Skeletal muscle satellite cell (primary cell): ENCODE results near the gene NUP205.

ENCODE experiments used
- H3K27me3 ChIP-seq: 2 replicates; pipeline ENCODE4 v1.7.0; 2013; ENCODE audit warnings: low read length; ENCODE audit not compliant: control insufficient read depth, insufficient read depth
- H3K36me3 ChIP-seq: 2 replicates; pipeline ENCODE4 v1.7.0; 2013; ENCODE audit warnings: mild to moderate bottlenecking, control low read depth, low read length; ENCODE audit not compliant: insufficient read depth
- H3K4me1 ChIP-seq: 2 replicates; pipeline ENCODE4 v1.7.0; 2013; ENCODE audit warnings: low read length; ENCODE audit not compliant: control insufficient read depth, insufficient read depth
- H3K4me2 ChIP-seq: 2 replicates; pipeline ENCODE4 v1.7.0; 2013; ENCODE audit warnings: mild to moderate bottlenecking, low read length
- H3K4me3 ChIP-seq: 2 replicates; pipeline ENCODE4 v1.7.0; 2013; ENCODE audit warnings: low read length
- H3K9ac ChIP-seq: 2 replicates; pipeline ENCODE4 v1.7.0; 2013; ENCODE audit warnings: mild to moderate bottlenecking, low read depth, low read length, moderate library complexity
- H3K9me3 ChIP-seq: replicated peaks from 2 replicates; pipeline ENCODE4 v1.7.0; 2013; ENCODE audit warnings: mild to moderate bottlenecking, control low read depth, low read length

Gene NUP205

GRCh38 chr7:135550196-135550595 is 7.5 kb upstream of the NUP205 start:
- no peak overlapping the region for H3K4me2 ChIP-seq
- H3K4me1 ChIP-seq: no peaks in the 10 kb centered on the region
- no peaks in the 10 kb centered on the region for H3K9me3 ChIP-seq
- H3K9ac ChIP-seq: no peak overlapping the region
- H3K27me3 ChIP-seq: peaks cover 11% of the 10 kb centered on the region
- H3K4me3 ChIP-seq: no peak overlapping the region
- no peaks in the 10 kb centered on the region for H3K36me3 ChIP-seq

- Histone ChIP-seq H3K9ac (no peak overlapping the region), H3K9me3 (no peaks in the 10 kb centered on the region), H3K4me2 (no peak overlapping the region), H3K36me3 (no peaks in the 10 kb centered on the region), H3K4me1 (no peaks in the 10 kb centered on the region), H3K4me3 (no peak overlapping the region), H3K27me3 (peaks cover 11% of the 10 kb centered on the region)
These were observed 5.6 kb upstream of the NUP205 start for GRCh38 chr7:135552148-135552547.

GRCh38 chr7:135553346-135553745 is 4.4 kb upstream of the NUP205 start:
- Histone ChIP-seq H3K9ac (no peak overlapping the region), H3K4me2 (no peak overlapping the region), H3K4me3 (no peak overlapping the region), H3K27me3 (peaks cover 11% of the 10 kb centered on the region), H3K9me3 (no peaks in the 10 kb centered on the region), H3K4me1 (no peaks in the 10 kb centered on the region), H3K36me3 (no peaks in the 10 kb centered on the region)

GRCh38 chr7:135558337-135558767 is 635 bp downstream of the NUP205 start:
- peak overlapping the region; percentile 83 for H3K4me3 ChIP-seq
- H3K9ac ChIP-seq: peak overlapping the region; percentile 90
- H3K4me1 ChIP-seq: peaks cover 4% of the 10 kb centered on the region

GRCh38 chr7:135558881-135559280 is 1.2 kb downstream of the NUP205 start:
- H3K4me2 ChIP-seq: peak overlapping the region; percentile 90
- H3K9ac ChIP-seq: peak overlapping the region; percentile 90
- peaks cover 4% of the 10 kb centered on the region for H3K4me1 ChIP-seq
- no peaks in the 10 kb centered on the region for H3K27me3 ChIP-seq
- H3K4me3 ChIP-seq: peak overlapping the region; percentile 83
- H3K36me3 ChIP-seq: no peaks in the 10 kb centered on the region
- no peaks in the 10 kb centered on the region for H3K9me3 ChIP-seq

More at GRCh38 chr7:135558337-135558767, 635 bp downstream of the NUP205 start:
- peak overlapping the region; percentile 90 for H3K4me2 ChIP-seq
- no peaks in the 10 kb centered on the region for H3K27me3 ChIP-seq
- no peaks in the 10 kb centered on the region for H3K9me3 ChIP-seq
- no peaks in the 10 kb centered on the region for H3K36me3 ChIP-seq

- no peak overlapping the region for H3K4me2 ChIP-seq
- H3K4me1 ChIP-seq: peaks cover 4% of the 10 kb centered on the region
- no peaks in the 10 kb centered on the region for H3K9me3 ChIP-seq
- H3K4me3 ChIP-seq: no peak overlapping the region
- no peaks in the 10 kb centered on the region for H3K36me3 ChIP-seq
- no peak overlapping the region for H3K9ac ChIP-seq
- no peaks in the 10 kb centered on the region for H3K27me3 ChIP-seq
These were observed 2.9 kb downstream of the NUP205 start for GRCh38 chr7:135560631-135561030.

GRCh38 chr7:135562720-135563119 is 5.0 kb downstream of the NUP205 start:
- no peaks in the 10 kb centered on the region for H3K27me3 ChIP-seq
- H3K4me3 ChIP-seq: no peak overlapping the region
- no peak overlapping the region for H3K4me2 ChIP-seq
- peaks cover 4% of the 10 kb centered on the region for H3K4me1 ChIP-seq
- no peaks in the 10 kb centered on the region for H3K9me3 ChIP-seq
- no peak overlapping the region for H3K9ac ChIP-seq
- H3K36me3 ChIP-seq: no peaks in the 10 kb centered on the region

- no peak overlapping the region for H3K4me3 ChIP-seq
- no peaks in the 10 kb centered on the region for H3K4me1 ChIP-seq
- peaks cover 38% of the 10 kb centered on the region for H3K36me3 ChIP-seq
- H3K4me2 ChIP-seq: no peak overlapping the region
- H3K9ac ChIP-seq: no peak overlapping the region
- H3K27me3 ChIP-seq: no peaks in the 10 kb centered on the region
- no peaks in the 10 kb centered on the region for H3K9me3 ChIP-seq
These were observed 14.1 kb downstream of the NUP205 start for GRCh38 chr7:135571834-135572233.

- H3K4me1 ChIP-seq: no peaks in the 10 kb centered on the region
- H3K4me2 ChIP-seq: no peak overlapping the region
- H3K4me3 ChIP-seq: no peak overlapping the region
- no peak overlapping the region for H3K9ac ChIP-seq
- H3K36me3 ChIP-seq: peaks cover 51% of the 10 kb centered on the region
- H3K9me3 ChIP-seq: no peaks in the 10 kb centered on the region
- no peaks in the 10 kb centered on the region for H3K27me3 ChIP-seq
These were observed 15.8 kb downstream of the NUP205 start for GRCh38 chr7:135573541-135573940.

- H3K9me3 ChIP-seq: no peaks in the 10 kb centered on the region
- H3K4me1 ChIP-seq: no peaks in the 10 kb centered on the region
- H3K4me2 ChIP-seq: no peak overlapping the region
- H3K36me3 ChIP-seq: peaks cover 58% of the 10 kb centered on the region
- H3K27me3 ChIP-seq: no peaks in the 10 kb centered on the region
- H3K9ac ChIP-seq: no peak overlapping the region
- H3K4me3 ChIP-seq: no peak overlapping the region
These were observed 17.6 kb downstream of the NUP205 start for GRCh38 chr7:135575296-135575695.

- Histone ChIP-seq H3K9me3 (no peaks in the 10 kb centered on the region), H3K9ac (no peak overlapping the region), H3K27me3 (no peaks in the 10 kb centered on the region), H3K4me3 (no peak overlapping the region), H3K4me2 (no peak overlapping the region), H3K36me3 (peaks cover 63% of the 10 kb centered on the region), H3K4me1 (no peaks in the 10 kb centered on the region)
These were observed 20.9 kb downstream of the NUP205 start for GRCh38 chr7:135578569-135578968.

- Histone ChIP-seq H3K9me3 (no peaks in the 10 kb centered on the region), H3K36me3 (peaks cover 49% of the 10 kb centered on the region), H3K4me1 (peaks cover 2% of the 10 kb centered on the region), H3K27me3 (no peaks in the 10 kb centered on the region), H3K4me3 (no peak overlapping the region), H3K9ac (no peak overlapping the region), H3K4me2 (no peak overlapping the region)
These were observed 26.9 kb downstream of the NUP205 start for GRCh38 chr7:135584362-135585353.
